ENCODE data around the gene SLC7A14. TPM values are rescaled to one million over a fixed set of nuclear protein-coding genes. Genes with fewer than 3 reads are reported as not detected.

The SLC7A14 gene
- total RNA-seq, 1 donor from 2014 or later: under 0.01 TPM

DNA sequence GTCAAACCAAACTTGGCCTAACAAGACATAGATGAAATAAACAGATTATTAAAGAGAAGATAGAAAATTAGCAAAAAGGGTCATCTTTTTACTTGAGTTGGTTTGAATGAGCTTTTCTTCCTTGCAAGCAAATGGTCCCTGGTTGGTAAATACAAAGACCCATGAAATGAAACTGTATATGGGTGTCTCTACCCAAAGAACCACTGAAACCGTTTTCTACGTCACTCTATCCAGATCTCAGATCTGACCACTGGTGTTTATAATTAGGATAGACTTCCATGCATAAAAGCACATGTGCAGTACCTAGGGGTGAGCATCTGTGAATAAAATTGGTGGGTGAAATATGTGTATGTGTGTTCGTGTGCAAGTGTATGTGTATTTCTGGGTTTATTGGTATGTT, 94.0 kb downstream of the SLC7A14 start:
- DNase-seq (ENCODE audit: low read depth) (no peak), FAIRE-seq (no peak)
- H3K4me3 ChIP-seq (ENCODE audit: low read depth, low read length): no peak overlapping the region
- TF ChIP-seq, protein P1, sequence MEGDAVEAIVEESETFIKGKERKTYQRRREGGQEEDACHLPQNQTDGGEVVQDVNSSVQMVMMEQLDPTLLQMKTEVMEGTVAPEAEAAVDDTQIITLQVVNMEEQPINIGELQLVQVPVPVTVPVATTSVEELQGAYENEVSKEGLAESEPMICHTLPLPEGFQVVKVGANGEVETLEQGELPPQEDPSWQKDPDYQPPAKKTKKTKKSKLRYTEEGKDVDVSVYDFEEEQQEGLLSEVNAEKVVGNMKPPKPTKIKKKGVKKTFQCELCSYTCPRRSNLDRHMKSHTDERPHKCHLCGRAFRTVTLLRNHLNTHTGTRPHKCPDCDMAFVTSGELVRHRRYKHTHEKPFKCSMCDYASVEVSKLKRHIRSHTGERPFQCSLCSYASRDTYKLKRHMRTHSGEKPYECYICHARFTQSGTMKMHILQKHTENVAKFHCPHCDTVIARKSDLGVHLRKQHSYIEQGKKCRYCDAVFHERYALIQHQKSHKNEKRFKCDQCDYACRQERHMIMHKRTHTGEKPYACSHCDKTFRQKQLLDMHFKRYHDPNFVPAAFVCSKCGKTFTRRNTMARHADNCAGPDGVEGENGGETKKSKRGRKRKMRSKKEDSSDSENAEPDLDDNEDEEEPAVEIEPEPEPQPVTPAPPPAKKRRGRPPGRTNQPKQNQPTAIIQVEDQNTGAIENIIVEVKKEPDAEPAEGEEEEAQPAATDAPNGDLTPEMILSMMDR (IDR thresholded peaks at IDR 0.05; ENCODE audit: insufficient read depth, low read length, severe bottlenecking): no peak
- H3K27me3 ChIP-seq (ENCODE audit: control insufficient read depth, insufficient read depth, low read length): no peaks in the 10 kb centered on the region
- no peaks in the 10 kb centered on the region for H3K36me3 ChIP-seq (ENCODE audit: control insufficient read depth, insufficient read depth, low read length)

DNA sequence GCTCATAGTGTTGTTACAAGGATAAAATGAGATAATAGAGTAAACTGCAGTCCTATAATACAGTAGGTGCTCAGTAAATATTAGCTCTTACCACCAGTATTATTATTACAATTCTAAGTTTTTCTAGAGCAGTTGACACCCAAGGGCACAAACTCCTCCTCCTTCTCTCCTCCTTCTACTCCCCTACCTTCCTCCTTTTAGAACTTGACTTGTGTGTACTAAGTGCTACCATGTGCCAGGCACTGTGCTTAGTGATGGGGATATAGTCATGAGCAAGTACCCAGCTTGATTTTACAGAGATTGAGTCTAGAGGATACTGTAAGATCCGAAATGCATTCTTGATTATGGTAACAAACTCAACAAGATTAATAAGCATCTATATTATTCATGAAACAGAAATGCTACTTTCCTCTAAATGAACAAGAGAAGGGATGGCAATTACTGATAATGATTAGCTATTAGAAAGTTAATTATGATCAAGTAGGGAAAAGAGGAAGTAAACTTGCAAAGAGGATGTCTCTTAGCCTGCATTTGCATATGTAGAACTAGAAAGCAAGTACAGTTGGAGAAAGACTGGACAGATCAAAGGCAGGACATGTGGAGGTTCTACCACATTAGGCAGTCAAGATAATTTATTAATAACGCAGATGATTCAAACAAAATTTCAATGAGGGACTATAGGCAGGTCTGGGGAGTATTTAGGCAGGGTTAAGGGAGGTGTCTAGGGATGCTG, 94.9 kb downstream of the SLC7A14 start:
- no peak for DNase-seq (ENCODE audit: low read depth)
- TF ChIP-seq, protein P1 (IDR thresholded peaks at IDR 0.05; ENCODE audit: insufficient read depth, low read length, severe bottlenecking): no peak
- Histone ChIP-seq H3K4me3 (ENCODE audit: low read depth, low read length) (no peak overlapping the region), H3K27me3 (ENCODE audit: control insufficient read depth, insufficient read depth, low read length) (no peaks in the 10 kb centered on the region), H3K36me3 (ENCODE audit: control insufficient read depth, insufficient read depth, low read length) (no peaks in the 10 kb centered on the region)
- no peak for FAIRE-seq

DNA sequence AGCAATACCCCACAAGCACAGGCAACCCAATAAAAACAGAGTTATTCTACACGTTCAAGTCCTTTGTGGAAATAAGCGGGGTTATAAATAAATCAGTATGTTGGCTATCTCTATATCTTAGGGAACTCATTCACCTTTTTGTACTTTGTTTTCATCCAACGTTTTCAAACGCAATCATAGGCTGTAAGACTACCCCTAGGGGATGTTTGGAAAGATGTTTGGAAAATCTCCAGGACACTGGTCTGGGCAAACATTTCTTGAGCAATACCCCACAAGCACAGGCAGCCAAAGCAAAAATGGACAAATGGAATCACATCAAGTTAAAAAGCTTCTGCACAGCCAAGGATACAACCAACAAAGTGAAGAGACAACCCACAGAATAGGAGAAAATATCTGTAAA, 97.1 kb downstream of the SLC7A14 start:
- TF ChIP-seq, protein P1 (IDR thresholded peaks at IDR 0.05; ENCODE audit: insufficient read depth, low read length, severe bottlenecking): no peak
- FAIRE-seq: no peak
- H3K27me3 ChIP-seq (ENCODE audit: control insufficient read depth, insufficient read depth, low read length): no peaks in the 10 kb centered on the region
- no peaks in the 10 kb centered on the region for H3K36me3 ChIP-seq (ENCODE audit: control insufficient read depth, insufficient read depth, low read length)
- peak; percentile 87 for DNase-seq (ENCODE audit: low read depth)
- no peak overlapping the region for H3K4me3 ChIP-seq (ENCODE audit: low read depth, low read length)

DNA sequence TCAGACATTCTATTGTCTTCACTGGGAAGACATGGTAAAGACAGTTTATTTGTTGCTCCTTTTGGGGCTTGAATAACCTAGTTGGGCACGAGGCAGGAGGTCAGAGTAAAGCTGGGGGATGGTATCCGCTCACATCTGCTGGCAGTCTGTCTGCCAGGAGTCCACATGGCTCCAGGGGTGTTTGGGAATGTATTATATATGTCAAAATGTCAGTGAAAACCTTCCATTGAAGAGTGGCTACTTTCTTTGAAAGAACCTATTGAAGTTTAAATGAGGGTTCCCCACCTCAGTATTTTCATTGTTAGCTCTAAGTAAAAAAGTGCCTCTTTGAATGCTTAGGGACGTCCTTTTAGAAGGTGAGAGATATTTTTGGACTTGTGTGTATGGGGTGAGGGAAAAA, 98.8 kb downstream of the SLC7A14 start:
- no peak for DNase-seq (ENCODE audit: low read depth)
- FAIRE-seq: no peak

DNA sequence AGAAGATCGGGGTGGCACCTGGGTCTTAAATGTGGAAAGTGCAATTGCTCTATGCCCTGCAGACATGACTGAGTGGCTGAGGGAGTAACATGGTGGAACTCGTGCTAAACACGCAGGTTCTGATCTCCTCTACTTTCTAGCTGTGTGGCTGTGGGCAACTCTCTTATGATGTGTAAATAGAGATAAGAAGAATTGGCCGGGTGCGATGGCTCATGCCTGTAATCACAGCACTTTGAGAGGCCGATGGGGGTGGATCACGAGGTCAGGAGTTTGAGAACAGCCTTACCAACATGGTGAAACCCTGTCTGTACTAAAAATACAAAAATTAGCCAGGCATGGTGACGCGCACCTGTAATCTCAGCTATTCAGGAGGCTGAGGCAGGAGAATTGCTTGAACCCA, 99.5 kb downstream of the SLC7A14 start:
- DNase-seq (ENCODE audit: low read depth) (no peak), FAIRE-seq (no peak)
- H3K36me3 ChIP-seq (ENCODE audit: control insufficient read depth, insufficient read depth, low read length): no peaks in the 10 kb centered on the region

More for the DNA sequence above, 98.8 kb downstream of the SLC7A14 start:
- no peaks in the 10 kb centered on the region for H3K27me3 ChIP-seq (ENCODE audit: control insufficient read depth, insufficient read depth, low read length)
- H3K4me3 ChIP-seq (ENCODE audit: low read depth, low read length): no peak overlapping the region
- H3K36me3 ChIP-seq (ENCODE audit: control insufficient read depth, insufficient read depth, low read length): no peaks in the 10 kb centered on the region
- TF ChIP-seq, protein P1 (IDR thresholded peaks at IDR 0.05; ENCODE audit: insufficient read depth, low read length, severe bottlenecking): no peak

More for the DNA sequence above, 99.5 kb downstream of the SLC7A14 start:
- H3K27me3 ChIP-seq (ENCODE audit: control insufficient read depth, insufficient read depth, low read length): no peaks in the 10 kb centered on the region
- TF ChIP-seq, protein P1 (IDR thresholded peaks at IDR 0.05; ENCODE audit: insufficient read depth, low read length, severe bottlenecking): no peak
- no peak overlapping the region for H3K4me3 ChIP-seq (ENCODE audit: low read depth, low read length)
